PC-3 (cell line): ENCODE results near the gene BCHE. TPM values are rescaled to one million over a fixed set of nuclear protein-coding genes. Genes with fewer than 3 reads are reported as not detected.

ENCODE experiments used
- ATAC-seq: fragments of 200-7000 bp; cut with Tn5 transposase; 2 replicates; pipeline ENCODE4 v1.9.1; 2020; ENCODE audit warnings: mild to moderate bottlenecking, moderate library complexity
- BruUV-seq: library from RNA; stranded (reverse); fragments of 400-500 nt; replicated peaks from 2 replicates; lab custom pipeline; 2021; lab: Mats Ljungman, UMichigan
- CTCF ChIA-PET: fragments of 300-600 bp; sonication (Branson Sonifier 250); formaldehyde crosslinking; loops from one replicate; lab custom pipeline; 2022; ENCODE audit warnings: antibody characterized with exemption; lab: Charles Lee
- POLR2A ChIA-PET: fragments of 300-600 bp; sonication (Branson Sonifier 250); formaldehyde crosslinking; loops from one replicate; lab custom pipeline; 2022; ENCODE audit warnings: antibody characterized with exemption; ENCODE audit not compliant: unreplicated experiment; lab: Charles Lee
- DNase-seq: peaks from one replicate; pipeline ENCODE4 v3.0.0-alpha.2; 2015
- H2AFZ ChIP-seq: fragments of 300-600 bp; sonication (generic); 2 replicates; pipeline ENCODE4 v1.6.0; 2016; ENCODE audit warnings: antibody characterized with exemption, low read length
- H3F3A ChIP-seq: fragments of 300-600 bp; sonication (generic); one replicate; pipeline ENCODE4 v1.6.0; 2017; ENCODE audit warnings: antibody characterized with exemption, low read length, control low read depth, mild to moderate bottlenecking; ENCODE audit not compliant: unreplicated experiment
- H3K27ac ChIP-seq: fragments of 300-600 bp; sonication (generic); 2 replicates; pipeline ENCODE4 v1.5.1; 2016; ENCODE audit warnings: mild to moderate bottlenecking, low read length
- H3K27me3 ChIP-seq: fragments of 300-600 bp; sonication (generic); 2 replicates; pipeline ENCODE4 v1.6.1; 2016; ENCODE audit warnings: low read length, mixed read lengths
- H3K36me3 ChIP-seq: fragments of 300-600 bp; sonication (generic); 2 replicates; pipeline ENCODE4 v1.6.1; 2016; ENCODE audit warnings: low read depth, mixed run types, low read length, mixed read lengths
- H3K4me1 ChIP-seq: fragments of 300-600 bp; sonication (generic); 2 replicates; pipeline ENCODE4 v1.5.1; 2016; ENCODE audit warnings: low read length; ENCODE audit not compliant: insufficient read depth
- H3K4me2 ChIP-seq: fragments of 300-600 bp; sonication (generic); 2 replicates; pipeline ENCODE4 v1.6.0; 2016; ENCODE audit warnings: low read length
- H3K4me3 ChIP-seq: fragments of 300-600 bp; sonication (generic); 2 replicates; pipeline ENCODE4 v1.5.1; 2016; ENCODE audit warnings: mild to moderate bottlenecking, low read length, mixed read lengths
- H3K79me2 ChIP-seq: fragments of 300-600 bp; sonication (generic); 2 replicates; pipeline ENCODE4 v1.6.1; 2017; ENCODE audit warnings: low read length, mixed read lengths
- H3K9ac ChIP-seq: fragments of 300-600 bp; sonication (generic); 2 replicates; pipeline ENCODE4 v1.6.0; 2016; ENCODE audit warnings: mild to moderate bottlenecking, low read length
- H3K9me2 ChIP-seq: fragments of 300-600 bp; sonication (generic); replicated peaks from 2 replicates; pipeline ENCODE4 v1.6.1; 2016; ENCODE audit warnings: mixed run types, low read length, mixed read lengths
- H3K9me3 ChIP-seq: fragments of 300-600 bp; sonication (generic); 2 replicates; pipeline ENCODE4 v1.6.1; 2016; ENCODE audit warnings: low read length, mixed read lengths
- H4K20me1 ChIP-seq: fragments of 300-600 bp; sonication (generic); 2 replicates; pipeline ENCODE4 v1.6.1; 2016; ENCODE audit warnings: low read length, mixed read lengths
- EZH2 ChIP-seq: fragments of 300-600 bp; sonication (generic); IDR thresholded peaks from one replicate; pipeline ENCODE4 v1.6.1; 2017; ENCODE audit warnings: antibody characterized with exemption, mild to moderate bottlenecking, low read length; ENCODE audit not compliant: unreplicated experiment
- EZH2phosphoT487 ChIP-seq: fragments of 300-600 bp; sonication (generic); IDR thresholded peaks from 2 replicates; pipeline ENCODE4 v1.6.1; 2018; ENCODE audit warnings: mild to moderate bottlenecking, antibody characterized with exemption, low read length, borderline replicate concordance
- intact Hi-C: fragments of 100-400 bp; cut with micrococcal nuclease; formaldehyde crosslinking; loops from 2 replicates; pipeline ENCODE4 v1.9.0; 2023
- total RNA-seq: library from RNA; depleted of rRNA; stranded (reverse); fragments of >200 nt; gene quantifications from 2 replicates; pipeline ENCODE4 v1.2.3, GENCODE V29; 2014
- TF ChIP-seq, protein P1 (sequence below): fragments of 300-600 bp; sonication (generic); conservative IDR thresholded peaks from 2 replicates; pipeline ENCODE4 v1.5.1; 2017; ENCODE audit warnings: antibody characterized with exemption, low read depth, mild to moderate bottlenecking, low read length

BCHE gene
- total RNA-seq, 1 experiment from 2014 or later: 0.18 TPM

DNA sequence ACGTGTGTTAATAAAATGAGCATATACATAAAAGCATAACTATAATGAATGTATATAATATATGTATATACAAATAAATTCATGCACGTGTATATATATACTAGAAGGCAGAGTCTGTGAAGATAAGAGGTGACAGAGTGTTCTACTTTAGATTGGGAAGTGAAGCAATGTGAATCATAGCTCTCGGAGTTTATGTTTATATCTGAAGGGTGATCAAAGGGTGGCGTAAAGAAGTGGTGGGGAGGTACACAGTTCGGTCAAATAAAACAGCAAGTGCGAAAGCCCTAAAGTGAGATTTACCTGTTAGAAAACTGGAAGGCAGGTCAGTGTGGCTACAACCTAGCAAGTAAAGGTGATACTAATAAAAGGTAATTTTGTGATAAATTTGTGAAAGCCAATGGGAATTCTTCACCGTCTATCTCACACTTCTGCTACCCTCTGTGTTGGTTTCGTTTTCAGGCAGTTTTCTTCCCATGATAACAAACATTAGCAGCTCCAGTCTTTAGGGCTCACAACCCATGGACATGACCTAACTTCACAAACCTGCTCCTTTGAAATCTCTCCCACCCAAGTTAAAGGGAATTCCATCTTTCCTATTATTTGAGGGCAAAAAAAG, 46.7 kb upstream of the BCHE start:
- intact Hi-C loops: no loop called here

GRCh38 chr3:165883117-165883516, 45.9 kb upstream of the BCHE start:
- Histone ChIP-seq H3F3A (no peaks in the 10 kb centered on the region), H3K4me1 (no peaks in the 10 kb centered on the region), H3K4me2 (peak overlapping the region; percentile 82), H3K9me3 (no peaks in the 10 kb centered on the region), H3K9me2 (no peaks in the 10 kb centered on the region), H3K9ac (no peak overlapping the region), H3K79me2 (no peaks in the 10 kb centered on the region), H4K20me1 (no peaks in the 10 kb centered on the region), H3K27me3 (no peaks in the 10 kb centered on the region), H3K36me3 (no peaks in the 10 kb centered on the region), H2AFZ (peak overlapping the region; percentile 31), H3K27ac (no peak overlapping the region), H3K4me3 (no peak overlapping the region; the same call in 1 of the 2 replicates)
- no peak for DNase-seq
- CTCF ChIA-PET: no interaction called here
- TF ChIP-seq EZH2phosphoT487: no peak
- no peak for TF ChIP-seq EZH2
- TF ChIP-seq, protein P1, sequence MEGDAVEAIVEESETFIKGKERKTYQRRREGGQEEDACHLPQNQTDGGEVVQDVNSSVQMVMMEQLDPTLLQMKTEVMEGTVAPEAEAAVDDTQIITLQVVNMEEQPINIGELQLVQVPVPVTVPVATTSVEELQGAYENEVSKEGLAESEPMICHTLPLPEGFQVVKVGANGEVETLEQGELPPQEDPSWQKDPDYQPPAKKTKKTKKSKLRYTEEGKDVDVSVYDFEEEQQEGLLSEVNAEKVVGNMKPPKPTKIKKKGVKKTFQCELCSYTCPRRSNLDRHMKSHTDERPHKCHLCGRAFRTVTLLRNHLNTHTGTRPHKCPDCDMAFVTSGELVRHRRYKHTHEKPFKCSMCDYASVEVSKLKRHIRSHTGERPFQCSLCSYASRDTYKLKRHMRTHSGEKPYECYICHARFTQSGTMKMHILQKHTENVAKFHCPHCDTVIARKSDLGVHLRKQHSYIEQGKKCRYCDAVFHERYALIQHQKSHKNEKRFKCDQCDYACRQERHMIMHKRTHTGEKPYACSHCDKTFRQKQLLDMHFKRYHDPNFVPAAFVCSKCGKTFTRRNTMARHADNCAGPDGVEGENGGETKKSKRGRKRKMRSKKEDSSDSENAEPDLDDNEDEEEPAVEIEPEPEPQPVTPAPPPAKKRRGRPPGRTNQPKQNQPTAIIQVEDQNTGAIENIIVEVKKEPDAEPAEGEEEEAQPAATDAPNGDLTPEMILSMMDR: no peak
- ATAC-seq: no peak
- intact Hi-C loops: no loop called here
- POLR2A ChIA-PET: no interaction called here
- no TSS peak for BruUV-seq

More for the DNA sequence above, 46.7 kb upstream of the BCHE start:
- no peaks in the 10 kb centered on the region for H3K9me3 ChIP-seq
- H3K79me2 ChIP-seq: no peaks in the 10 kb centered on the region
- DNase-seq: peak; percentile 42
- H2AFZ ChIP-seq: peak overlapping the region; percentile 76
- peak; percentile 87 for ATAC-seq
- no peaks in the 10 kb centered on the region for H3K27me3 ChIP-seq
- peak overlapping the region; percentile 10; the same call in 1 of the 2 replicates for H3K9ac ChIP-seq
- H3K36me3 ChIP-seq: no peaks in the 10 kb centered on the region
- H4K20me1 ChIP-seq: no peaks in the 10 kb centered on the region
- no peak overlapping the region for H3K27ac ChIP-seq
- no peaks in the 10 kb centered on the region for H3K9me2 ChIP-seq
- TF ChIP-seq EZH2: no peak
- no peaks in the 10 kb centered on the region for H3F3A ChIP-seq
- CTCF ChIA-PET: no interaction called here
- H3K4me3 ChIP-seq: peak overlapping the region; percentile 72
- BruUV-seq: no TSS peak
- POLR2A ChIA-PET: no interaction called here
- H3K4me1 ChIP-seq: no peaks in the 10 kb centered on the region
- peak overlapping the region; percentile 82 for H3K4me2 ChIP-seq

GRCh38 chr3:165875644-165876043, 38.4 kb upstream of the BCHE start:
- TF ChIP-seq, protein P1: no peak
- TF ChIP-seq EZH2phosphoT487 (no peak), EZH2 (no peak)
- Histone ChIP-seq H3K9me2 (no peaks in the 10 kb centered on the region), H3K4me2 (no peak overlapping the region), H3K4me1 (no peaks in the 10 kb centered on the region), H3K36me3 (no peaks in the 10 kb centered on the region), H3K9ac (no peak overlapping the region), H3K9me3 (no peaks in the 10 kb centered on the region), H3K79me2 (no peaks in the 10 kb centered on the region), H3K27ac (no peak overlapping the region), H3F3A (no peaks in the 10 kb centered on the region), H3K4me3 (no peak overlapping the region), H2AFZ (peak overlapping the region; percentile 45; the same call in 1 of the 2 replicates), H3K27me3 (no peaks in the 10 kb centered on the region), H4K20me1 (no peaks in the 10 kb centered on the region)
- ChIA-PET POLR2A (no interaction called here), CTCF (no interaction called here)
- BruUV-seq: no TSS peak
- DNase-seq (no peak), ATAC-seq (no peak)
- intact Hi-C loops: no loop called here
